GM15510 (cell line): ENCODE data around the gene RASGRP2.

Experiments used
- POLR2A ChIP-seq: IDR thresholded peaks from 3 replicates; pipeline ENCODE4 v1.6.1; 2011; ENCODE audit warnings: borderline replicate concordance; ENCODE audit not compliant: insufficient read length; ENCODE audit errors: extremely low read depth

The RASGRP2 gene

GRCh38 chr11:64743591-64744543 is at the start of gene RASGRP2:
RASGRP2 (minus strand) TSS chr11:64744142; CDS start chr11:64742866, 1,276 bp downstream.
- no peak for TF ChIP-seq POLR2A

GRCh38 chr11:64792482-64792881 is 48.5 kb upstream of the RASGRP2 start:
- TF ChIP-seq POLR2A = no peak

- no peak for TF ChIP-seq POLR2A
Measured at GRCh38 chr11:64791781-64792291, 47.9 kb upstream of the RASGRP2 start.

- TF ChIP-seq POLR2A = no peak
Measured at GRCh38 chr11:64790205-64791095, 46.5 kb upstream of the RASGRP2 start.

- no peak for TF ChIP-seq POLR2A
Measured at GRCh38 chr11:64789331-64790204, 45.6 kb upstream of the RASGRP2 start.

GRCh38 chr11:64788321-64789215 is 44.6 kb upstream of the RASGRP2 start:
- TF ChIP-seq POLR2A = no peak

- TF ChIP-seq POLR2A = no peak
Measured at GRCh38 chr11:64787526-64788320, 43.8 kb upstream of the RASGRP2 start.

- TF ChIP-seq POLR2A = no peak
Measured at GRCh38 chr11:64786308-64786707, 42.4 kb upstream of the RASGRP2 start.

GRCh38 chr11:64784813-64785581 is 41.1 kb upstream of the RASGRP2 start:
- TF ChIP-seq POLR2A = no peak

- peak; percentile 82 for TF ChIP-seq POLR2A
Measured at GRCh38 chr11:64778473-64779298, 34.7 kb upstream of the RASGRP2 start, which contains the start of gene SF1. SF1 (minus strand) TSS chr11:64778542; CDS start chr11:64778392, 150 bp downstream.

GRCh38 chr11:64778223-64778472 is 34.2 kb upstream of the RASGRP2 start:
- no peak for TF ChIP-seq POLR2A

- TF ChIP-seq POLR2A = peak; percentile 31
Measured at GRCh38 chr11:64777449-64778222, 33.7 kb upstream of the RASGRP2 start.
